Measurements from ENCODE around the gene ARHGEF16. TPM values are rescaled to one million over a fixed set of nuclear protein-coding genes. Genes with fewer than 3 reads are reported as not detected.

The ARHGEF16 gene
- total RNA-seq, 1 donor from 2014 or later, result 2.0 TPM

- no peak for TF ChIP-seq CTCF (IDR thresholded peaks at IDR 0.05)
- no peak overlapping the region for H3K4me3 Mint-ChIP-seq (ENCODE audit: unreplicated experiment)
Observed at GRCh38 chr1:3516481-3516869, 62.0 kb downstream of the ARHGEF16 start.

GRCh38 chr1:3516911-3517675 lies 62.6 kb downstream of the ARHGEF16 start:
- no peak for DNase-seq (ENCODE audit: low spot score)
- H3K27me3 Mint-ChIP-seq (ENCODE audit: low read depth), result no peaks in the 10 kb centered on the region
- peaks cover 6% of the 10 kb centered on the region for H3K36me3 Mint-ChIP-seq (ENCODE audit: low read depth)
- no peak for TF ChIP-seq CTCF (IDR thresholded peaks at IDR 0.05)
- H3K4me3 Mint-ChIP-seq (ENCODE audit: unreplicated experiment), result no peak overlapping the region
- peaks cover 10% of the 10 kb centered on the region for H3K4me1 Mint-ChIP-seq (ENCODE audit: low read depth)
- no peaks in the 10 kb centered on the region for H3K9me3 Mint-ChIP-seq (ENCODE audit: low read depth)
- H3K27ac Mint-ChIP-seq (ENCODE audit: unreplicated experiment), result no peak overlapping the region

More at GRCh38 chr1:3516481-3516869, 62.0 kb downstream of the ARHGEF16 start:
- Mint-ChIP-seq H3K27me3 (ENCODE audit: low read depth) (no peaks in the 10 kb centered on the region), H3K36me3 (ENCODE audit: low read depth) (peaks cover 6% of the 10 kb centered on the region), H3K4me1 (ENCODE audit: low read depth) (peaks cover 10% of the 10 kb centered on the region), H3K27ac (ENCODE audit: unreplicated experiment) (no peak overlapping the region), H3K9me3 (ENCODE audit: low read depth) (no peaks in the 10 kb centered on the region)
- no peak for DNase-seq (ENCODE audit: low spot score)

- H3K36me3 Mint-ChIP-seq (ENCODE audit: low read depth), result peaks cover 1% of the 10 kb centered on the region
- no peak overlapping the region for H3K4me3 Mint-ChIP-seq (ENCODE audit: unreplicated experiment)
- TF ChIP-seq CTCF (IDR thresholded peaks at IDR 0.05), result peak; percentile 85
- peaks cover 10% of the 10 kb centered on the region for H3K4me1 Mint-ChIP-seq (ENCODE audit: low read depth)
- no peaks in the 10 kb centered on the region for H3K27me3 Mint-ChIP-seq (ENCODE audit: low read depth)
- no peak overlapping the region for H3K27ac Mint-ChIP-seq (ENCODE audit: unreplicated experiment)
- H3K9me3 Mint-ChIP-seq (ENCODE audit: low read depth), result no peaks in the 10 kb centered on the region
- DNase-seq (ENCODE audit: low spot score), result no peak
Observed at GRCh38 chr1:3518256-3518655, 63.8 kb downstream of the ARHGEF16 start.

- peaks cover under 1% of the 10 kb centered on the region for H3K36me3 Mint-ChIP-seq (ENCODE audit: low read depth)
- H3K9me3 Mint-ChIP-seq (ENCODE audit: low read depth), result no peaks in the 10 kb centered on the region
- no peaks in the 10 kb centered on the region for H3K27me3 Mint-ChIP-seq (ENCODE audit: low read depth)
- no peak for TF ChIP-seq CTCF (IDR thresholded peaks at IDR 0.05)
- H3K4me3 Mint-ChIP-seq (ENCODE audit: unreplicated experiment), result no peak overlapping the region
- H3K4me1 Mint-ChIP-seq (ENCODE audit: low read depth), result peaks cover 10% of the 10 kb centered on the region
- H3K27ac Mint-ChIP-seq (ENCODE audit: unreplicated experiment), result no peak overlapping the region
- DNase-seq (ENCODE audit: low spot score), result no peak
Observed at GRCh38 chr1:3518756-3519155, 64.3 kb downstream of the ARHGEF16 start.

GRCh38 chr1:3519301-3519885 lies 64.9 kb downstream of the ARHGEF16 start:
- no peaks in the 10 kb centered on the region for H3K36me3 Mint-ChIP-seq (ENCODE audit: low read depth)
- TF ChIP-seq CTCF (IDR thresholded peaks at IDR 0.05), result no peak
- no peaks in the 10 kb centered on the region for H3K27me3 Mint-ChIP-seq (ENCODE audit: low read depth)
- no peak overlapping the region for H3K27ac Mint-ChIP-seq (ENCODE audit: unreplicated experiment)
- no peak for DNase-seq (ENCODE audit: low spot score)
- no peak overlapping the region for H3K4me3 Mint-ChIP-seq (ENCODE audit: unreplicated experiment)
- peaks cover 14% of the 10 kb centered on the region for H3K4me1 Mint-ChIP-seq (ENCODE audit: low read depth)
- H3K9me3 Mint-ChIP-seq (ENCODE audit: low read depth), result no peaks in the 10 kb centered on the region
